MM.1S (cell line): ENCODE data around the gene SIX4.

Source experiments
- EZH2phosphoT487 ChIP-seq: fragments of 300-600 bp; sonication (generic); IDR thresholded peaks from 2 replicates; pipeline ENCODE4 v1.6.1; 2018; ENCODE audit warnings: antibody characterized with exemption, low read length
- TF ChIP-seq, protein P1 (sequence below): fragments of 300-600 bp; sonication (generic); IDR thresholded peaks from 2 replicates; pipeline ENCODE4 v1.5.1; 2016; ENCODE audit warnings: antibody characterized with exemption, low read length, mixed read lengths

DNA sequence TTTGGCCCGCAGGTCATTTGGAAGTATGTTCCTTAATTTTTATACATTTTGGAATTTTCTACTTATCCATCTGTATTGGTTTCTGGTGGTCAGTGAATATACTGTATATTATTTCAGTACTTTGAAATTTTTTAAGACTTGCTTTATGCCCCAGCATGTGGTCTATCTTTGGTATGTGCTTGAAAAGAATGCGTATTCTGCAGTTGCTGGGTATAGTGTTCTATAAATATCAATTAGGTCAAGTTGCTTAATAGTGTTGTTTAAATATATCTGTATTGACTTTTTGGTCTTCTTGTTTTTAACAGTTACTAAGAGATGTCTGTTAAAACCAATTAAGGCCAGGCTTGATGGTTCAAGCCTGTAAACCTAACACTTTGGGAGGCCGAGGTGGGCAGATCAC lies 53.2 kb downstream of the SIX4 start:
- TF ChIP-seq, protein P1, sequence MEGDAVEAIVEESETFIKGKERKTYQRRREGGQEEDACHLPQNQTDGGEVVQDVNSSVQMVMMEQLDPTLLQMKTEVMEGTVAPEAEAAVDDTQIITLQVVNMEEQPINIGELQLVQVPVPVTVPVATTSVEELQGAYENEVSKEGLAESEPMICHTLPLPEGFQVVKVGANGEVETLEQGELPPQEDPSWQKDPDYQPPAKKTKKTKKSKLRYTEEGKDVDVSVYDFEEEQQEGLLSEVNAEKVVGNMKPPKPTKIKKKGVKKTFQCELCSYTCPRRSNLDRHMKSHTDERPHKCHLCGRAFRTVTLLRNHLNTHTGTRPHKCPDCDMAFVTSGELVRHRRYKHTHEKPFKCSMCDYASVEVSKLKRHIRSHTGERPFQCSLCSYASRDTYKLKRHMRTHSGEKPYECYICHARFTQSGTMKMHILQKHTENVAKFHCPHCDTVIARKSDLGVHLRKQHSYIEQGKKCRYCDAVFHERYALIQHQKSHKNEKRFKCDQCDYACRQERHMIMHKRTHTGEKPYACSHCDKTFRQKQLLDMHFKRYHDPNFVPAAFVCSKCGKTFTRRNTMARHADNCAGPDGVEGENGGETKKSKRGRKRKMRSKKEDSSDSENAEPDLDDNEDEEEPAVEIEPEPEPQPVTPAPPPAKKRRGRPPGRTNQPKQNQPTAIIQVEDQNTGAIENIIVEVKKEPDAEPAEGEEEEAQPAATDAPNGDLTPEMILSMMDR: no peak
- no peak for TF ChIP-seq EZH2phosphoT487
